CD4-positive, alpha-beta T cell treated with Interleukin-6 for 4 hours (primary cell): Measurements from ENCODE around the gene ELANE.
"Not testable (repeated sequence)": the region's sequence is repeated elsewhere in the genome, so short reads cannot be mapped to it uniquely, and the experiment has no call there.

ENCODE experiments used
- DNase-seq: peaks from one replicate; pipeline ENCODE4 v3.0.0-alpha.2; 2020; ENCODE audit warnings: mixed read lengths

Gene ELANE

GRCh38 chr19:863315-863620 is 11.2 kb downstream of the ELANE start:
- DNase-seq: no peak

- DNase-seq: no peak
These were observed 14.7 kb downstream of the ELANE start for GRCh38 chr19:866769-867300.

- DNase-seq: no peak
These were observed 15.2 kb downstream of the ELANE start for GRCh38 chr19:867301-867793.

- DNase-seq: no peak
These were observed 15.9 kb downstream of the ELANE start for GRCh38 chr19:867855-868457.

GRCh38 chr19:868458-869244 is 16.5 kb downstream of the ELANE start:
- DNase-seq: no peak

- no peak for DNase-seq
These were observed 17.4 kb downstream of the ELANE start for GRCh38 chr19:869245-870177.

GRCh38 chr19:870314-870713 is 18.2 kb downstream of the ELANE start:
- no peak for DNase-seq

GRCh38 chr19:870963-871401 is 18.9 kb downstream of the ELANE start:
- DNase-seq: no peak

- DNase-seq: no peak
These were observed 19.6 kb downstream of the ELANE start for GRCh38 chr19:871446-872265.

GRCh38 chr19:872266-872951 is 20.3 kb downstream of the ELANE start:
- peak; percentile 86 for DNase-seq

- peak; percentile 82 for DNase-seq
These were observed 21.0 kb downstream of the ELANE start for GRCh38 chr19:873084-873483.

GRCh38 chr19:873561-874041 is 21.5 kb downstream of the ELANE start:
- no peak for DNase-seq

- DNase-seq: no peak
These were observed 23.3 kb downstream of the ELANE start for GRCh38 chr19:875265-875879.

GRCh38 chr19:876089-876488 is 24.0 kb downstream of the ELANE start:
- DNase-seq: no peak

- DNase-seq: no peak
These were observed 24.7 kb downstream of the ELANE start for GRCh38 chr19:876780-877314.

GRCh38 chr19:877992-878660 is 26.0 kb downstream of the ELANE start:
- DNase-seq: not testable (repeated sequence)

GRCh38 chr19:878751-879561 is 26.9 kb downstream of the ELANE start:
- not testable (repeated sequence) for DNase-seq

- DNase-seq: no peak
These were observed 27.8 kb downstream of the ELANE start for GRCh38 chr19:879711-880438.
